ENCODE results near the gene SNRPD1. TPM values are rescaled to one million over a fixed set of nuclear protein-coding genes. Genes with fewer than 3 reads are reported as not detected.
A peak's percentile ranks its signal among the peaks of the same experiment; 100 is the strongest.

SNRPD1 gene
- total and polyA plus RNA-seq, 2 of the 8 experiments (the other 6 are each of a cell fraction or from before 2014, with no cell fraction given), result 59.6 to 180 TPM

DNA sequence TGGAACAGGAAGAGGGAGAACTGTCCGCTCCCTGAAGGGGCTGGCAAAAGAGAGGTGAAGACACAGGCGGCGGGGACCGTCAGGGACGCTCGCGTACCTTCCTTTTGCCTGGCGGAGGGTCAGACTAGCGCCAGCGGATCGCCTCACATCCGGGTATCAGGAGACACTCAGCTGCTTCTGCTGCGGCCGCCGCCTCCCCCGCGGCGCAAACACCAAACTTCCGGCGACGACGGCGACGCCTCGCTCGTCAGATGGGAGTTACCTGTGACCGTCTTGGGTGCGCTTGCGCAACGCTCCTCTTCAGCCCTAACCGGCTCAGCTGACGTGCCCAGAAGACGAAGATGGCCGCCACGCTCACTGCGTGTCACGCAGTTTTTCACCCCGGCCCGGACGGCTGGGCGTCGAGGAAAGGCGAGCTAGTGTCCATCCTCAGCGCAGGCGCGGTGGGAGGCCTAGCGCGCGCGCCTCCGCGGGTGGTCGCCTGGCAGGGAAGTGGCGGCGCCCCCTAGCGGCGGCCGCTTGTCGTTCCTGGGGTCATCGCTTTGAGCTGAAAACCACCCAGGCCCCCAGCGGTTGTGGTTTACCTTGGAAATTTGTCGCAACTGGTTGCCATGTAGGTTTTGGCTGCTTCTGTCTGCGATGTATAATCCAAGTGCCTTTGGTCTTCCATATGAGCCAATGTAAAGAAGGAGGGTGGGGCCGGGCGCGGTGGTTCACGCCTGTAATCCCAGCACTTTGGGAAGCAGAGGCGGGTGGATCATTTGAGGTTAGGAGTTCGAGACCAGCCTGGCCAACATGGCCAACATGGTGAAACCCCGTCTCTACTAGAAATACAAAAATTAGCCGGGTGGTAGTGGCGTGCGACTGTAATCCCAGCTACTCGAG is 11.3 kb upstream of the SNRPD1 start, which contains the start of gene ESCO1 (continued):
- TF ChIP-seq KDM4A (IDR thresholded peaks at IDR 0.05; ENCODE audit: low read depth, low read length, severe bottlenecking), result peak; percentile 52
- TF ChIP-seq TAF7 (optimal IDR thresholded peaks at IDR 0.05; ENCODE audit: borderline replicate concordance, low read depth, low read length), result no peak
- TF ChIP-seq CBX5 (IDR thresholded peaks at IDR 0.05; ENCODE audit: low read depth, low read length), result no peak
- no peak for TF ChIP-seq MAFK (IDR thresholded peaks at IDR 0.05; ENCODE audit: low read depth, low read length)
- TF ChIP-seq HDAC2 (IDR thresholded peaks at IDR 0.05; ENCODE audit: borderline replicate concordance in 1 of 2, low read depth in 2 of 2, low read length in 2 of 2), result peak; percentile 63 to 89; a peak in 2 of 4 replicates
- no peak for TF ChIP-seq ATF3 (IDR thresholded peaks at IDR 0.05; ENCODE audit: insufficient read depth, low read depth, low read length)
- peak in 1 of 2 experiments; percentile 88; a peak in 2 of 3 replicates for TF ChIP-seq POLR2A (IDR thresholded peaks at IDR 0.05; ENCODE audit: control extremely low read depth in 1 of 2, low read depth in 2 of 2, low read length in 2 of 2)
- peak; percentile 77 for TF ChIP-seq TAF1 (IDR thresholded peaks at IDR 0.05; ENCODE audit: low read depth, low read length)
- TF ChIP-seq NRF1 (IDR thresholded peaks at IDR 0.05; ENCODE audit: low read depth, low read length), result peak; percentile 73
- no peak for TF ChIP-seq GABPA (IDR thresholded peaks at IDR 0.05; ENCODE audit: borderline replicate concordance, insufficient read depth, low read length)
- 0 out of 2 replicates have a peak, but pooled peaks have one; percentile 34 for TF ChIP-seq EGR1 (IDR thresholded peaks at IDR 0.05; ENCODE audit: borderline replicate concordance, low read depth, low read length)
- TF ChIP-seq GTF2F1 (IDR thresholded peaks at IDR 0.05; ENCODE audit: borderline replicate concordance, low read depth, low read length), result no peak
- no peak for TF ChIP-seq SP1 (IDR thresholded peaks at IDR 0.05; ENCODE audit: low read depth, low read length)
- no peak for TF ChIP-seq EZH2 (IDR thresholded peaks at IDR 0.05; ENCODE audit: low read depth, low read length, severe bottlenecking)
- TF ChIP-seq BACH1 (IDR thresholded peaks at IDR 0.05; ENCODE audit: low read length), result peak; percentile 27; the same call in 1 of the 2 replicates
- TF ChIP-seq NANOG (IDR thresholded peaks at IDR 0.05; ENCODE audit: insufficient read depth, low read depth, low read length, poor library complexity, severe bottlenecking), result no peak
- TF ChIP-seq CBX8 (IDR thresholded peaks at IDR 0.05; ENCODE audit: borderline replicate concordance, low read depth, low read length), result no peak
- peak; percentile 75; the same call in 1 of the 2 replicates for TF ChIP-seq TBP (IDR thresholded peaks at IDR 0.05; ENCODE audit: low read depth, low read length)
- TF ChIP-seq SIRT6 (IDR thresholded peaks at IDR 0.05; ENCODE audit: low read length), result no peak

All from H1 (cell line).